ENCODE data around the gene DSE.

DSE gene

GRCh38 chr6:116433206-116433712, 62.5 kb downstream of the DSE start:
- TF ChIP-seq, protein P1, sequence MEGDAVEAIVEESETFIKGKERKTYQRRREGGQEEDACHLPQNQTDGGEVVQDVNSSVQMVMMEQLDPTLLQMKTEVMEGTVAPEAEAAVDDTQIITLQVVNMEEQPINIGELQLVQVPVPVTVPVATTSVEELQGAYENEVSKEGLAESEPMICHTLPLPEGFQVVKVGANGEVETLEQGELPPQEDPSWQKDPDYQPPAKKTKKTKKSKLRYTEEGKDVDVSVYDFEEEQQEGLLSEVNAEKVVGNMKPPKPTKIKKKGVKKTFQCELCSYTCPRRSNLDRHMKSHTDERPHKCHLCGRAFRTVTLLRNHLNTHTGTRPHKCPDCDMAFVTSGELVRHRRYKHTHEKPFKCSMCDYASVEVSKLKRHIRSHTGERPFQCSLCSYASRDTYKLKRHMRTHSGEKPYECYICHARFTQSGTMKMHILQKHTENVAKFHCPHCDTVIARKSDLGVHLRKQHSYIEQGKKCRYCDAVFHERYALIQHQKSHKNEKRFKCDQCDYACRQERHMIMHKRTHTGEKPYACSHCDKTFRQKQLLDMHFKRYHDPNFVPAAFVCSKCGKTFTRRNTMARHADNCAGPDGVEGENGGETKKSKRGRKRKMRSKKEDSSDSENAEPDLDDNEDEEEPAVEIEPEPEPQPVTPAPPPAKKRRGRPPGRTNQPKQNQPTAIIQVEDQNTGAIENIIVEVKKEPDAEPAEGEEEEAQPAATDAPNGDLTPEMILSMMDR (IDR thresholded peaks at IDR 0.05; ENCODE audit: borderline replicate concordance, insufficient read depth, low read depth, low read length) = no peak

DNA sequence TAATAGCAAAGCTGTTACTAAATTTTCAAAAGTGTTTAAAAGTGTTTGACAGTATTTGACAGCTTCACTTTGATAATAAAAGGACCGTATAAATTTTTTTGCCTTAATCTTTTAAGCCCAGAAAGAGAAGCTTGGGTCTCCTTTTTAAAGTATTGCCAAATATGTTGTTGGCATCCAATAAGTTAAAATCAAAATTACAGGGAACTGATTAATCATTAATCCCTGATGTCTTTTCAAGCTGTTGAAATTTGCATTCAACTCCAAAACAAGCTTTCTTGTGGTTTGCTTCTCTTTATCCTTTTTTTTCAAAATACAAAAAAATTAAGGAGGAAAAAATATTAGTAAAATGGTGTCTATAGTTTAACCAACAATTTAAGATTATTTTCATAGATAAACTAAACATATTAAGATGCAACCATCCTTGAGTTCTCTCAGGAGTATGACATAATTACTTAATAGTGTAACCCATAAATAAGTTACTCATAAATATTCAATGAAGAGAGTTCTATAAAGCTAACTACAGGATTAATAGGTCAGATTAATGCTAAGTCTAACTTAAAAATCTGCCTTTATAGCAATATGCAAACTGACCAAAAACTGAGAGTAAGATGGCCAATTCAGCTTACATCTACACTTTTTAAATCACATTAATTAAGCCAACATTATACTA, 63.4 kb downstream of the DSE start:
- TF ChIP-seq, protein P1 (IDR thresholded peaks at IDR 0.05; ENCODE audit: borderline replicate concordance, insufficient read depth, low read depth, low read length) = no peak
- H3K4me3 ChIP-seq (ENCODE audit: low read depth, low read length) = no peak overlapping the region

More at GRCh38 chr6:116433206-116433712, 62.5 kb downstream of the DSE start:
- H3K4me3 ChIP-seq (ENCODE audit: low read depth, low read length) = no peak overlapping the region

GRCh38 chr6:116436586-116436985, 65.8 kb downstream of the DSE start:
- TF ChIP-seq, protein P1 (IDR thresholded peaks at IDR 0.05; ENCODE audit: borderline replicate concordance, insufficient read depth, low read depth, low read length) = no peak
- H3K4me3 ChIP-seq (ENCODE audit: low read depth, low read length) = no peak overlapping the region

- no peak overlapping the region for H3K4me3 ChIP-seq (ENCODE audit: low read depth, low read length)
- TF ChIP-seq, protein P1 (IDR thresholded peaks at IDR 0.05; ENCODE audit: borderline replicate concordance, insufficient read depth, low read depth, low read length) = no peak
Measured at GRCh38 chr6:116437656-116438055, 66.9 kb downstream of the DSE start.

- H3K4me3 ChIP-seq (ENCODE audit: low read depth, low read length) = no peak overlapping the region
Measured at GRCh38 chr6:116438590-116439448, 68.1 kb downstream of the DSE start.

DNA sequence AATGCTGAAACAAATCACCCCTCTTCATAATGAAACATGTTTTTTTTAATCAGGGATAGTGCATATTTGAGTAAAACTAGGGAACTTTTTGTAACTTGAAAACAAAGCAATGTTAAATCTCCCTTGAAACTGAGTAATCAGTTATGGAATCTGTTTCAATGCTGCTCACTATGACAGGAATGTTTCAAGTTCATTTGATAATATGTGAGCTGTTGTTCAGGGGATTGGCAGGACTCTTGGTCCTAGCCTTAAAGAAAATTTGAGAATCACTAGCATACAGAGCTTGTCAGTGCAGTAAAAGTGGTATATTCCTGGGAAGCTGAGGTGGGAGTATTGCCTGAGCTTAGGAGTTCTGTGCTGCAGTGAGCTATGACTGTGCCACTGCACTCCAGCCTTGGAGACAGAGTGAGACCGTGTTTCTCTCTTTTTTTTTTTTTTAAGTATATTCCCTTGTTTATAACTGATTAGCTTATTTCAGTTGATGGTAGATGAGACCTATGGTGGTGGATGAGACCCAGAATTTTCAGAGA, 68.8 kb downstream of the DSE start:
- H3K4me3 ChIP-seq (ENCODE audit: low read depth, low read length) = no peak overlapping the region
- TF ChIP-seq, protein P1 (IDR thresholded peaks at IDR 0.05; ENCODE audit: borderline replicate concordance, insufficient read depth, low read depth, low read length) = no peak

More at GRCh38 chr6:116438590-116439448, 68.1 kb downstream of the DSE start:
- TF ChIP-seq, protein P1 (IDR thresholded peaks at IDR 0.05; ENCODE audit: borderline replicate concordance, insufficient read depth, low read depth, low read length) = no peak

Measured in GM12875 (cell line).